Endothelial cell of hepatic sinusoid (primary cell): ENCODE results near the gene C19orf81.

Source experiments
- in situ Hi-C: cut with HindIII; loops from 2 replicates; pipeline ENCODE4 v1.10.0; 2017; ENCODE audit warnings: low sequenced_read_pairs

The C19orf81 gene

DNA sequence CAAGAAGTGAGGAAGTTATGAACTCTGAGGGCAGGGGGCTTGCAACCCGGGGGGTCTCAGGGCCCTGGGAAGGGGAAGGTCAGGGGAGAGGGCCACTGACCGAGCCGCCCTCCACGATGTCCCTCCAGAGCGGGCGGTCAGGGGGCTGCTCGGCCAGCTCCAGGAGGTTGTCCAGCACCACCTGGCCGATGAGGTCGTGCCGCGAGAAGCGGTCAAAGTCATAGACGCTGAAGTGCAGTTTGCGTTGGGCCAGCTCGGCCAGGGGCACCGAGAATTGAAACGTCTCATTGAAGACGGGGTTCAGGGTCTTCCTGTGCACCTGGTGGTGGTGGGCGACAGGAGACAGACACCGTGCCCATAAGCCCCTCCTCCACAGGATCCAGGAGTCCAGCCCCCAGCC lies 20.1 kb upstream of the C19orf81 start:
- in situ Hi-C loops = no loop called here

- in situ Hi-C loops = no loop called here
These were observed 19.4 kb upstream of the C19orf81 start for GRCh38 chr19:50629801-50630200.

DNA sequence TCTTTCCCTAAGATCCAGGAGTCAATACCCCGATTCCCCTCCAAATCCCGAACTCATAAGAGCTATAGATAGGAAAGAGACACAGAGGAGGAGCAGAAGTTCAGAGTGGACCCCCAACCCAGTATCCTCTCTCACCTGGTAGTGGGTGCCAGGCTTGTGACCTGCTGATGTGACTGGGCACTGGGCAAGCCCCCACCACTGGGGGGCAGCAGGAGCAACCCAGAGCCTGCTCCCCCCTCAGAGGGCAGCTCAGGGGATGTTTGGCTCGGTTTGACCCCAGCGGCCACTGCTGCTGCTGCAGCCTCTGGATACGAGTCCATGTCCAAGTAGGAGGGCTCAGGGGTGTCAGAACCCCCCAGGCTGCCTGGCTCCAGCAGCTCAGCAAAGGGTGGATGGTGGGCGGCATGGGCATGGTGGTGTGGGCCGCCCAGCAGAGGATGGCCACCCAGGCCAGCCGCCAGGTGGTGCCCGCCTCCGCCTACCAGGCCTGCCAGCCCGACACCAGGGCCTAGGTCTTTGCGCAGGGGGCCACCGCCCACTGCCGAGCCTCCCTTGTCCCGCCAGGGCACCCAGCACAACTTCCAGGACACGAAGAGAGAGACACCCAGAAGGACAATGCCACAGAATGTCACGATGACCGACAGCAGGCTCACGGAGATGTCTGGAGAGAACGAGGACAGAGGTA lies 17.0 kb upstream of the C19orf81 start:
- in situ Hi-C loops = no loop called here

- in situ Hi-C loops = no loop called here
These were observed 15.9 kb upstream of the C19orf81 start for GRCh38 chr19:50633359-50633758.

DNA sequence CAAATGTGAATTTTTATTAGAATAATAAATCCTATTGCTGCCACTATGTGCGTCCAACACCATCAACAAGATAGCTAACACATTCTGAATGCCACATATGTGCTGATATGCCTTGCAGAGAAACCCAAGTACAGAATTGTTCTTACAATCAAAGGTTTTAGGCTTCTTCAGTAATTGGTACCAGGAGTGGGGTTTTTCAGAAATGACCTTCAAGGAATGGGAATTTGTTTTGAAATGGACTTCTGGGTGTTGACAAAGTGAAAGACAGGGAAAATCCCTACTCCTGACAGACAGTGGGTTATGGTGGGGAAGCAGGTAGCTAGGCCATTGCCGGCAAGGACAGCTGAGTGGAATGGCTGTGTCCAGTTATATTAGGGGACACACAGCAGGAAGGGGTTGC lies 15.3 kb upstream of the C19orf81 start:
- in situ Hi-C loops = no loop called here

DNA sequence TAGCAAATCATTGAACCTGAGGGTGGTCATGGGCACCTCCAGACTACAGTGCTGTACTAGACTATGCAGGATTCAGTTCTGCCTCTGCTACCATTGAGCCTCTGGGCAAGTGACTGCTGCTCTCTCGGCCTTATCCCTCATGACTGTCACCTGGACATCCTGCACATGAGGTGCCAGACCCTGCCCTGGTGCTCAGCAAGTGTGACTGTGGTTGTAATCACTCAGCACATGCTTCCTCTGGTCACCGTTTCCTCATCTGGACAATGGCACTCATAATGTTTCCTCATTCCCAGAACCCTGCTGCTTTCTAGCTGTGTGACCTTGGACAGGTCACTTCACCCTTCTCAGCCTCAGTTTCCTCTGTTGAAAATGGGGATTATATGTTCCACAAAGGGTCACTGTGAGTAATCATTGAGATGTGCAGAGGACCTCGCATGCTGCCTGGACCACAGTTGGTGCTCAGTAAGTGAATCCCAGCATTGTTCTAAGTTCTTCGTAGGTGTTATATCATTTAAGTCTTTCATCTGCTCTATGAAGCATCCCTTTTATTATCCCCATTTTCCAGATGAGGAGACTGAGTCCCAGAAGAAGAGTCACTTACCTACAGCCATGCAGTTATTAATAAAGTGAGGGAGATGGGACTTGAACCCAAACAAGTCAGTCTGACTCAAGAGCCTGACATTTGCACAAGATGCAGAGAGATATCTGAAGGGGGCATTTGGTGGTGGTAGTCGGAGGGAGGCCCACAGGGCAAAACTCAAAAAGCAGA lies 12.7 kb upstream of the C19orf81 start:
- in situ Hi-C loops = no loop called here

GRCh38 chr19:50638600-50638999 lies 10.6 kb upstream of the C19orf81 start:
- in situ Hi-C loops = no loop called here

GRCh38 chr19:50639121-50640112 lies 9.8 kb upstream of the C19orf81 start, which contains the start of gene SYT3:
TSS of gene SYT3 (minus strand) at chr19:50639881. CDS start at chr19:50637411, 2,470 bp downstream.
- in situ Hi-C loops = no loop called here

DNA sequence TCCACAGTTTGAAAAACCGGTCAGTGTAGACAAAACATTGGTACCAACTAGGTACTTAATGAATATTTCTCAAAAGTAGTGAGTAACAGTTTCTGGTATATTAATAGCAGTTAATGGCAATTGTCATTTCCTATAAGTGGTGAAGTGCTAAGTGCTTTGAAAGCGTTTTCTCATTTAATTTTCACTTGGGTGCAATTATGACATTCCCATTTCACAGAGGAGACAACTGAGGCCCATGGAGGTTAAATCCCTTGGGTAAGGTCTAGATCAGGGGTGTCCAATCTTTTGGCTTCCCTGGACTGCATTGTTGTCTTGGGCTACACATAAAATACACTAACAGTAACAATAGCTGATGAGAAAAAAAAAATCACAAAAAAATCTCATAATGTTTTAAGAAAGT lies 8.9 kb upstream of the C19orf81 start:
- in situ Hi-C loops = no loop called here

- in situ Hi-C loops = no loop called here
These were observed 4.8 kb upstream of the C19orf81 start for GRCh38 chr19:50644315-50644915.

DNA sequence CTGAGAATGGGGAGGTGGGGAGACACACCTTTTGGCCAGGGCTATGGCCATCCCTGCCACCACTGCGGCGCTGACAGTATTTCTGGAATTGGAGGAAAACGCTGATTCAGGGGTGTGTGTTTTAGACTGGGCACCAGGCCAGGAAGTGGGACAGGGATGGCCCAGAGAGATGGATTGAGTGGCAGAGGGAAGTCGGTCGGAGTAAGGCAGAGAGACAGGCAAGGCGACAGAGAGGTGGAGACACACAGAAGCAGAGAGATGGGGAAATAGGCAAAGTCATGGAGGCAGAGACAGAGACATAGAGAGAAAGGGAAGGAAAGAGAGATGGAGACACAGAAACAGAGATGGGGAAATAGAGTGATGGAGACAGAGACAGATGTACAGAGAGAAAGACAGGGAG lies 4.1 kb upstream of the C19orf81 start:
- in situ Hi-C loops = no loop called here

DNA sequence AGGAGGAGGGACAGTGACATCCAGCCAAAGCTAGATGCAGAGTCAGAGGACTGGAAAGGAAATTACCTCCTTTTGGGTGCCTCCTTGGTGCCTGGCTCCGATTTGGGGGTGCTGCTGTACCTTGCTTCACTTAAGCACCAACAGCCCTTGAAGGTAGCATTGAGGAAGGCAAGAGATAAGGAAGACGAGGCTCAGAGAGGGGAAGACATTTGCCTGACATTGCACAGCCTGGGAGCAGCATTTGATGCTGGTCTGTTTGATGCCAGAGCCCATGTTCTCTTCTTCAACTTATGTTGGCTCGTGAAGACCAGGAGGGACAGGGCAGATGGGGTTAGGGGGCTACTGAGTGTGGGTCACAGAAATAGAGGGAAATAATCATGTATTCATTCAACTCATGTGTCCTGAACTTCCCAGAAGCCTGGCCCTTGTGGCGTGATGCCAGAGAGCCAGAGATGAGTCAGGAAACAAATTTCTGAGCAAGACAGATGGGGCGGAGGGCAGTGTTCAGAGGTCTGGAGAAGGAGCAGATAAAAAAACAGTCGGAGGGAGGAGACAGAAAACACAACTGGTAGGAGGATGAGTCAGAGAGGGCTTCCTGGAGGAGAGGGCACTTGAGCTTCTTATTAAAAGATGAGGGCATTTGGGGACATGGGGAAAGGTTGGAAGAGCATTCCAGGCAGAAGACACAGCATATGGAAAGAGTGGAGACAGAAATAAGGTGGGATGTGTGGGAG lies 3.0 kb upstream of the C19orf81 start:
- in situ Hi-C loops = no loop called here

DNA sequence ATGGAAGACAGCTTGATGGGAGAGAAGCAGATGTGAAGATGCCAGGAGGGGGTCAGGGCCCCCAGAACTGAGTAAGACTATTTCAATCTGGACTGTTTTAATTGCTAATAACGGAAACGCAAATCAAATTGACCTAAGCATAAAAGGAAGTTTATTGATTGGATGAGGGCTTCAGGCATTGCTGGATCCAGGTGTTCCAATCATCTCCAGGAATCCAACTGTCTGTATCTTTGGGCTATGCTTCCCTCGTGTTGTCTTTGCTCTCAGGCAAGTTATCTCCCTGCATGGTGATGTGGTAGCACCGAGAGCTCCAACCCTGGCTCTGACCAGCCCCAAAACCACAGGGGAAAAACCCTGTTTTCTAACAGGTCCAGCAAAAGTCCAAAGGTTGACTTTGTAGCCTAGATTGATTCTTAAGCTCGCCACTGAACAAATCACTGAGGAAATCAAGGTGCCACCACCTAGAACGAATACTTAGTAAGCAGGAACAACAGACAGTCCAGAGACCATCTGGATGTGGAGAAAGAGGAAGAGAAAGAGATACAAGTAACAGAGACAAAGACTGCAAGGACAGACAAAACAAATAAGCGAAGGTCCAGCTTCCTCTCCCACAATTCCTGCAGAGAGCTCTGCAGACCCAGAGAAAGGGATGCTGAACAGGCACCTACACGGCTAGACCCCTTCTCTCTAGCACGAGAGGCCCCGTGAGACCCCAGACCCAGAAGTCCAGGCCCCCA lies 1.2 kb upstream of the C19orf81 start:
- in situ Hi-C loops = no loop called here

- in situ Hi-C loops = no loop called here
These were observed 586 bp upstream of the C19orf81 start for GRCh38 chr19:50648659-50649058.

- in situ Hi-C loops = no loop called here
These were observed 1.9 kb downstream of the C19orf81 start for GRCh38 chr19:50651174-50651573.

GRCh38 chr19:50652722-50653121 lies 3.5 kb downstream of the C19orf81 start:
- in situ Hi-C loops = no loop called here

DNA sequence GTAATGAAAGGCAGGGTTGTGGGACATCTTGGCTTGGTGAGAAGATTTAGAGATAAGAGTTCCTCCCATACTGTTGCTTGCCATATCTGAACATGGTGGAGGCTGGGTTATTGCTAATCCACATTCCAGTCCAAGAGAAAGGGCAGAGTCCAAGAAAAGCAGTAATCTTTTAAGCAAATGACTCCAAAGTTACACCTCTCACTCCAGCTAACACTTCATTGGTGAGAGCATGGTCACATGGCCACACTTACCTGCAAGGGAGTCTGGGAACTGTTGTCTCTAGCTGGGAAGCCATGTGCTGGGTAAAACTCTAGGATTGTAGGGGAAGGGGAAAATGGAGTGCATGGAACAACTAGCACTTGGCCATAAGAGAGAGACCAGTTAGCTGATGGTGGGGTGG lies 5.6 kb downstream of the C19orf81 start:
- in situ Hi-C loops = no loop called here

- in situ Hi-C loops = no loop called here
These were observed 8.0 kb downstream of the C19orf81 start for GRCh38 chr19:50657222-50657669.

DNA sequence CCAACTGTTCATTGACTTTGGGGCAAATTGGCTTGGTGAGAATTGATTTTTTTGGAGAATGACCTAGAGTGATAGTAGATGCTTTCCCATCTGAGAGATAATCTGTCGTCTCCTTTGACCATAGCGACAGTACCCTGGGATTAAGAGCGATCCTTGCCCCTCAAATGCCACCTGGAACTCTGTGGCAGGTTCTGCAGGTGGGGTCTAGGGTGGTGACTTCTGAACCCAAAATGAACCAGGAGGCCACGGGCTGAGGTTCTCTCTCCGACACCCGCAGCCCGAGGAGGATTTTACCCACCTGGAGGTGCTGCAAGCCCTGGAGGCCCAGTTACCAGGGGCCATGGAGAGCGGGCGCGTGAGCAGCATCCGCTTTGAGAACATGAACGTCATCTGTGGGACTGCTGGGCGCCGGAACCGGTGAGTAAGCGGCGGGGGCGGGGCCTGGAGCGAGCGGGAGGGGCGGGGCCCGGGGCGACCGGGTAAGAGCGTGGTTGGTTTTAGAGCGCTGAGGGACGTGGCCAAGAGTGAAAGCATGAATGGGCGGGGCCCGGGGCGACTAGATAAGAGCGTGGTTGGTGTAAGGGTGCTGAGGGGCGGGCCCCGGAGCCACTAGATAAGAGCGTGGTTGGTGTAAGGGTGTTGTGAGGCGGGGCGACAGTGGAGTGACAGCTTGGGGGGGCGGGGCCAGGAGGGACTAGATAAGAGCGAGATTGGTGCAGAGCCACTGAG lies 8.6 kb downstream of the C19orf81 start:
- in situ Hi-C loops = no loop called here
